Fibroblast of skin of left quadriceps (primary cell): ENCODE results near the gene SYNDIG1L.

Experiments
- DNase-seq, 2 experiments: peaks; one replicate each; pipeline ENCODE4 v3.0.0-alpha.2; 2013; ENCODE audit warnings: low read depth in 2 of 2

SYNDIG1L gene

DNA sequence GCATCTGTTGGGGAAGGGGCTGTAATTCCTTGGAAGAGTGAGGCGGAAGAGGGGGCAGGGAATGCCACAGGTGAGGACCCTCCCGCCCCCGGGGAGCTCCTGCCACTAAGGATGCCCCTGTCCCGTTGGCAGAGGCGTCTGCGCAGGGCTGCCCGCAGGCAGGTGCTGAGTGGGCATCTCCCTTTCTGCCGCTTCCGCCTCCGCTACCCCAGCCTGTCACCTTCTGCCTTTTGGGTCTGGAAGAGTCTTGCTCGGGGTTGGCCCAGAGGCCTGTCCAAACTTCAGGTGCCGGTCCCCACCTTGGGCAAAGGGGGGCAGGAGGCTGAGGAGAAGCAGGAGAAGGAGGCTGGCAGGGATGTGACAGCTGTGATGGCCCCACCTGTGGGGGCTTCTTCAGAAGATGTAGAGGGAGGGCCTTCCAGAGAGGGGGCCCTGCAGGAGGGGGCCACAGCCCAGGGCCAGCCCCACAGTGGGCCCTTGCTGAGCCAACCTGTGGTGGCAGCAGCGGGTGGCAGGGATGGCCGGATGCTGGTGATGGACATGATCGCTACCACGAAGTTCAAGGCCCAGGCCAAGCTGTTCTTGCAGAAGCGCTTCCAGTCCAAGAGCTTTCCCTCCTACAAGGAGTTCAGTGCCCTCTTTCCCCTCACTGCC is 67.7 kb downstream of the SYNDIG1L start:
- no peak for DNase-seq

DNA sequence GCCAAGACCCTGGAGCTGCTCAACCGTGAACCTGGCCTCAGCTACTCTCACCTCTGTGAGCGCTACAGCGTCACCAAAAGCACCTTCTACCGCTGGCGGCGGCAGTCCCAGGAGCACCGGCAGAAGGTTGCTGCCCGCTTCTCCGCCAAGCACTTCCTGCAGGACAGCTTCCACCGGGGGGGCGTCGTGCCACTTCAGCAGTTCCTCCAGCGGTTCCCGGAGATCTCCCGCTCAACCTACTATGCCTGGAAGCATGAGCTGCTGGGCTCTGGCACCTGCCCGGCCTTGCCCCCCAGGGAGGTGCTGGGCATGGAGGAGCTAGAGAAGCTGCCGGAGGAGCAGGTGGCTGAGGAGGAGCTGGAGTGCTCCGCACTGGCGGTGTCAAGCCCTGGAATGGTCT is 68.4 kb downstream of the SYNDIG1L start:
- no peak for DNase-seq

DNA sequence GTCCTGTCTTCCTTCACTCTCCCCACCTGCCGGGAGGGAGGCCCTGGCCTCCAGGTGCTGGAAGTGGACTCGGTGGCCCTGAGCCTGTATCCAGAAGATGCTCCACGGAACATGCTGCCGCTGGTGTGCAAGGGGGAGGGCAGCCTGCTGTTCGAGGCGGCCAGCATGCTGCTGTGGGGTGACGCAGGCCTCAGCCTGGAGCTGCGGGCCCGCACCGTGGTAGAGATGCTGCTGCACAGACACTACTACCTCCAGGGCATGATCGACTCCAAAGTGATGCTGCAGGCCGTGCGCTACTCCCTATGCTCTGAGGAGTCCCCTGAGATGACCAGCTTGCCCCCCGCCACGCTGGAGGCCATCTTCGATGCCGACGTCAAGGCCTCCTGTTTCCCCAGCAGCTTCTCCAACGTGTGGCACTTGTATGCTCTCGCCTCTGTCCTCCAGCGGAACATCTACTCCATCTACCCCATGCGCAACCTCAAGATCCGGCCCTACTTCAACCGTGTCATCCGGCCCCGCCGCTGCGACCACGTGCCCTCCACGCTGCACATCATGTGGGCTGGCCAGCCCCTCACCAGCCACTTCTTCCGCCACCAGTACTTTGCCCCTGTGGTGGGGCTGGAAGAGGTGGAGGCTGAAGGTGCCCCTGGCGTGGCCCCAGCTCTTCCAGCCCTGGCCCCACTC is 69.0 kb downstream of the SYNDIG1L start:
- no peak for DNase-seq
